Hippocampal formation (tissue), 2 donors: Measurements from ENCODE around the gene BCAS4.
"Not testable (repeated sequence)": the region's sequence is repeated elsewhere in the genome, so short reads cannot be mapped to it uniquely, and the experiment has no call there.

Experiments
- DNase-seq, 2 donors: peaks; one replicate each; lab custom pipeline; 2025; lab: John Stamatoyannopoulos, UW

Gene BCAS4

GRCh38 chr20:50876063-50876685 lies 81.3 kb downstream of the BCAS4 start:
- no peak for DNase-seq

GRCh38 chr20:50876816-50877215 lies 82.0 kb downstream of the BCAS4 start:
- no peak for DNase-seq

- DNase-seq = no peak
Observed at GRCh38 chr20:50877232-50877743, 82.4 kb downstream of the BCAS4 start.

GRCh38 chr20:50879649-50880550 lies 85.0 kb downstream of the BCAS4 start:
- no peak for DNase-seq

- DNase-seq = not testable (repeated sequence)
Observed at GRCh38 chr20:50881759-50882424, 87.0 kb downstream of the BCAS4 start.

GRCh38 chr20:50883856-50884255 lies 89.0 kb downstream of the BCAS4 start:
- DNase-seq = no peak

- DNase-seq = no peak
Observed at GRCh38 chr20:50885068-50885467, 90.2 kb downstream of the BCAS4 start.

- no peak for DNase-seq
Observed at GRCh38 chr20:50885781-50886180, 90.9 kb downstream of the BCAS4 start.

GRCh38 chr20:50886184-50886790 lies 91.4 kb downstream of the BCAS4 start:
- no peak for DNase-seq

- no peak for DNase-seq
Observed at GRCh38 chr20:50887576-50887975, 92.7 kb downstream of the BCAS4 start.

GRCh38 chr20:50891138-50891537 lies 96.3 kb downstream of the BCAS4 start:
- DNase-seq = no peak

- no peak for DNase-seq
Observed at GRCh38 chr20:50892394-50892793, 97.5 kb downstream of the BCAS4 start.

- DNase-seq = no peak
Observed at GRCh38 chr20:50893620-50894019, 98.8 kb downstream of the BCAS4 start.

GRCh38 chr20:50895111-50895830 lies 100.4 kb downstream of the BCAS4 start:
- no peak for DNase-seq

GRCh38 chr20:50898475-50898874 lies 103.6 kb downstream of the BCAS4 start:
- DNase-seq = no peak

- no peak for DNase-seq
Observed at GRCh38 chr20:50900261-50900660, 105.4 kb downstream of the BCAS4 start.

- no peak for DNase-seq
Observed at GRCh38 chr20:50901301-50901700, 106.4 kb downstream of the BCAS4 start.

GRCh38 chr20:50903353-50904051 lies 108.6 kb downstream of the BCAS4 start:
- no peak for DNase-seq

- no peak for DNase-seq
Observed at GRCh38 chr20:50904067-50904570, 109.3 kb downstream of the BCAS4 start.

GRCh38 chr20:50909413-50909812 lies 114.6 kb downstream of the BCAS4 start:
- DNase-seq = no peak

GRCh38 chr20:50911030-50911429 lies 116.2 kb downstream of the BCAS4 start:
- no peak for DNase-seq
